Measurements from ENCODE around the gene ORMDL1. TPM values are rescaled to one million over a fixed set of nuclear protein-coding genes. Genes with fewer than 3 reads are reported as not detected.

Gene ORMDL1
- total and polyA plus RNA-seq, 2 of the 4 experiments (the other 2 are of a cell fraction) = 35.8 to 66.8 TPM

- Histone ChIP-seq H3K4ac (ENCODE audit: low read depth, low read length) (no peak overlapping the region), H3K4me3 (ENCODE audit: insufficient read depth, low read depth, low read length) (no peak overlapping the region), H4K91ac (ENCODE audit: insufficient read depth, low read depth, low read length) (no peak overlapping the region), H3K56ac (ENCODE audit: extremely low read depth, insufficient read depth, low read length) (no peak overlapping the region), H3K36me3 (ENCODE audit: control insufficient read depth, insufficient read depth, low read length) (0 out of 2 replicates have a peak, but pooled peaks cover 2% of the 10 kb centered on the region), H2BK5ac (ENCODE audit: low read depth, low read length, poor library complexity, severe bottlenecking) (no peak overlapping the region), H3K79me1 (ENCODE audit: low read depth in 1 of 2, low read length in 2 of 2) (no peaks in the 10 kb centered on the region), H2AK5ac (ENCODE audit: low read depth, low read length) (no peak overlapping the region), H3K9ac (ENCODE audit: low read depth, low read length) (no peak overlapping the region), H3K9me3 (ENCODE audit: control insufficient read depth, insufficient read depth, low read length) (no peaks in the 10 kb centered on the region), H3K23ac (ENCODE audit: low read depth, low read length) (no peak overlapping the region), H3K14ac (replicated peaks; ENCODE audit: low read depth, low read length) (no peak overlapping the region), H2BK20ac (ENCODE audit: low read depth, low read length) (no peak overlapping the region), H4K8ac (ENCODE audit: low read depth in 2 of 2, low read length in 2 of 2) (no peak overlapping the region), H2BK15ac (ENCODE audit: low read depth, low read length) (no peak overlapping the region), H3K27me3 (ENCODE audit: control insufficient read depth, insufficient read depth, low read length) (no peaks in the 10 kb centered on the region), H3K27ac (ENCODE audit: insufficient read depth, low read length) (no peak overlapping the region), H3K18ac (ENCODE audit: low read depth, low read length) (no peak overlapping the region), H3K9me1 (ENCODE audit: insufficient read depth, low read length) (0 out of 2 replicates have a peak, but pooled peaks cover 3% of the 10 kb centered on the region), H2AK9ac (replicated peaks; ENCODE audit: low read depth, low read length, poor library complexity) (no peak overlapping the region), H3K4me2 (ENCODE audit: low read depth, low read length) (no peak overlapping the region), H4K20me1 (ENCODE audit: insufficient read depth, low read length) (no peaks in the 10 kb centered on the region), H2AFZ (replicated peaks; ENCODE audit: low read length, poor library complexity) (no peak overlapping the region), H4K5ac (ENCODE audit: low read depth, low read length) (no peak overlapping the region), H2BK120ac (ENCODE audit: low read depth, low read length) (no peak overlapping the region), H3K4me1 (ENCODE audit: control insufficient read depth, insufficient read depth, low read length) (0 out of 2 replicates have a peak, but pooled peaks cover 2% of the 10 kb centered on the region)
- in situ Hi-C loops (cut with MboI; ENCODE audit: low sequenced_read_pairs) = no loop called here
- DNase-seq (no peak), ATAC-seq (ENCODE audit: low read depth) (no peak)
- TF ChIP-seq MAFK (IDR thresholded peaks at IDR 0.05; ENCODE audit: low read depth, low read length) = peak; percentile 12; the same call in 1 of the 2 replicates
- TF ChIP-seq POLR2A (IDR thresholded peaks at IDR 0.05; ENCODE audit: low read depth, low read length) = no peak
- TF ChIP-seq RCOR1 (IDR thresholded peaks at IDR 0.05; ENCODE audit: insufficient replicate concordance, low read length) = no peak
- ChIA-PET CTCF (no interaction called here), POLR2A (ENCODE audit: unreplicated experiment) (no interaction called here)
- intact Hi-C loops (cut with micrococcal nuclease) = no loop called here
- no TSS peak for BruUV-seq (replicated peaks)
- dilution Hi-C loops (cut with HindIII; ENCODE audit: low sequenced_read_pairs, unreplicated experiment) = no loop called here
Observed at GRCh38 chr2:189726849-189727248, 57.3 kb downstream of the ORMDL1 start.

Data from IMR-90 (cell line).